Dedifferentiated amniotic fluid mesenchymal stem cell (primary cell): ENCODE results near the gene ZG16B.

Experiments used
- DNase-seq: peaks from one replicate; pipeline ENCODE4 v3.0.0-alpha.2; 2016; ENCODE audit errors: extremely low spot score

Gene ZG16B

GRCh38 chr16:2845116-2845515 is 15.0 kb downstream of the ZG16B start:
- DNase-seq: no peak

DNA sequence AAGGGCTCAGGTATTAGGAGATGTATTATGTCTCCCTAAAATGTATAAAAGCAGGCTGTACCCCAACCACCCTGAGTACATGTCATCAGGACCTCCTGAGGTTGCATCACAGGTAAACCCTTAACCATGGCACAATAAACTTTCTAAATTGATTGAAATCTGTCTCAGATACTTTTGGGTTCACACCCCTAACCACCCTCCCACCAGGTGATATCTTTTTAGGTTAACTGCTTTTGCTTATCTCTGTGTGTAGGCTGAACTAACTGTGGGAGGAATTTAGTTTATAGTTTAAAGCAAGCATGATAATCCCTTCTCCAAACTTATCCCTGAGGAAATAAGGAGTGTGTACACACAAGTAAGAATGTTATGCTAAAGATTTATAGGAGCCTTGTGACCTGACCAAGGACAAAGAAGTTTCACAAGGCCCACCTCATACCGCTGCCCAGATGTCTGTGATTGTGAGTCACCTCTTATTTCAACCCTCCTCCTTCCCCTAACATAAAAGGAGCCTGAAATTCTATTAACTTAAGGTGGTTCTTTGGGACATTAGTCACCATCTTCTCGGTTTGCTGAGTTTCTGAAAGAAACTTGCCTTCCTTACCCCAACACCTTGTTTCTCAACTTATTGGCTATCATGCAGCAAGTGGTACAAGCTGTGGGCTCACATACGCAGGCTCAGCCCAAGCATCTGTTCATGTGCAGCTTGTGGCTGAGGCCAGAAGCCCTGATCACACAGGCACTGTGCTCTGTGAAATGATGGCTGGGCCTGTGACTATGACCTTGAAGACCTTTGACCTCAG is 16.6 kb downstream of the ZG16B start:
- DNase-seq: no peak

GRCh38 chr16:2848933-2849725 is 19.0 kb downstream of the ZG16B start:
- no peak for DNase-seq

DNA sequence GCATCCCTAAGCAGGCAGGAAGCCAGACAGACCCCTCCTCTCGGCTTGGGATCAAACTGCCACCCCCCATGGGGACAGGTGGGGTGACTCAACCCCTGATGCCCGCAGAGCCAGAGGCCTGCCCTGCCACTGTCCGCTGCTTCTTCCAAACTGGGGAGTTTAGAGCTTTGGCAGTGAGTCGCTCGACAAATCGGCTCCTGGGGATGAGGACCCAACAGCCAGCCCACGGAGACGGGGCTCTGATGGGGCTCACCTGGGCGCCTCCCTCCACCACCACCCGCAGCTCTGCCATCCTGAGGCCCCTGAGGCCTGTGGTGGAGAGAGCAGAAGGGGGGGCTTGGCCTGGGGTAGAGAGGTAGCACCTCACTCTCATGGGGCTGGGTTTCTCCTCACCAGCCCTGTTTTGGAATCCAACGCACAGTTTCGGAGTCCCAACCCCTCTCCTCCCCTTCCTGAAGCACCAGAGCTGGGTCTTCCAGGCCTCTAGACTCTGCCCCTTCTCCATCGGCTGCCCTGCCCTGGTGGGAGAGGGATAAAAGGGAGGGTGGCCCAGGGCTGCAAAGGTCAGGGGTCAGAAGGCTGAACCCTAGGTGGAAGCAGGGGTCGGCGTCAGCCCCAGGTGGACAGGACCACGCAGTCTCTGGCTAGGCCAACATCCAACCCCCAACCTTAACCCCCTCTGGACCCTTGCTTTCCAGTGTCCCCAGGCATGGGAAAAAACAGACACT is 22.1 kb downstream of the ZG16B start:
- DNase-seq: no peak

GRCh38 chr16:2852731-2853507 is 22.8 kb downstream of the ZG16B start:
- DNase-seq: no peak

- no peak for DNase-seq
Measured at GRCh38 chr16:2853531-2854073, 23.5 kb downstream of the ZG16B start.

GRCh38 chr16:2854700-2855309 is 24.7 kb downstream of the ZG16B start:
- no peak for DNase-seq

DNA sequence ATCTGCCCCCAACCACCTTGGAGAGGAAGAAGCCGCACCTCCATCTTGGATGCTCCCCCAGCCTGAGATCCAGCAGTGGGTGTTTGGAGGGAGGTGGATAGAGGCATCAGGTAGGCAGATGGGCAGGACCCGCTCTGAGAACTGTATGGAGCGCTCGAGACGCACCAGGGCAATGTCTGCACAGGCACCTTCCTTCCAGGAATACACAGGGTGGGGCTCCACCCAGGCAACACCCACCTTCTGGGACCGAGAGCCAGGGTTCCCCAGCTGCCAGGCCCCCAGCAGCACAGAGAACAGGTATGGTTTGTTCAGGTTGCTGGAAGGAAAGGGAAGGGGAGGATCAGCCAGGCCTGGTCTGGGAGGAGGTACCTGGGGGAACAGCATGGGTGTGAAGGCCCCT is 25.4 kb downstream of the ZG16B start:
- no peak for DNase-seq

DNA sequence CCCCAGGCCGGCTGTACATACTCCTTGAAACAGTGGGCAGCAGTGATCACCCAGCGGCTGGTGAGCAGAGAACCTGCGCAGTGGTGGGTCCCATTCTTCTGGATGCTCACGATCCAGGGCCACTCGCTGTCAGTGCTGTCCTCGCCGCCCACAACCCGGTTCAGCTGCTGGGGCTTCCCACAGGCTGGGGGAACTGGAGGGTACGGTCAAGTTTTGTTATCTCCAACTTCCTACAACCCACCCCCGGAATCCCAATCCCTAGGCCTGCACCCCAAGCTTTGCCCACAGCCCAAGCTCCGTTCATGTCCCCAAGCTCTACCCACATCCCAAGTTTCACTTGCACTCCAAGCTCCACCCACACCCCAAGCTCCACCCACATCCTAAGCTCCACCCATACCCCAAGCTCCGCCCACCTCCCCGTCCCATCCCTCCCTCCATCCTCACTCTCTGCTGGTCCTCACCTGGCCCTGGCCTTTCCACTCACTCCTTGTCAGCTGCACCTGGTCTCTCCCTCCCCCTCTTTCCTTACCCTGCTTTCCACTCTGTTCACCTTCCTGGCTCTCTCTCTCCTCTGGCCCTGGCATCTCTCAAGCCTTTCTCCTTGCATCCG is 26.1 kb downstream of the ZG16B start:
- DNase-seq: no peak

DNA sequence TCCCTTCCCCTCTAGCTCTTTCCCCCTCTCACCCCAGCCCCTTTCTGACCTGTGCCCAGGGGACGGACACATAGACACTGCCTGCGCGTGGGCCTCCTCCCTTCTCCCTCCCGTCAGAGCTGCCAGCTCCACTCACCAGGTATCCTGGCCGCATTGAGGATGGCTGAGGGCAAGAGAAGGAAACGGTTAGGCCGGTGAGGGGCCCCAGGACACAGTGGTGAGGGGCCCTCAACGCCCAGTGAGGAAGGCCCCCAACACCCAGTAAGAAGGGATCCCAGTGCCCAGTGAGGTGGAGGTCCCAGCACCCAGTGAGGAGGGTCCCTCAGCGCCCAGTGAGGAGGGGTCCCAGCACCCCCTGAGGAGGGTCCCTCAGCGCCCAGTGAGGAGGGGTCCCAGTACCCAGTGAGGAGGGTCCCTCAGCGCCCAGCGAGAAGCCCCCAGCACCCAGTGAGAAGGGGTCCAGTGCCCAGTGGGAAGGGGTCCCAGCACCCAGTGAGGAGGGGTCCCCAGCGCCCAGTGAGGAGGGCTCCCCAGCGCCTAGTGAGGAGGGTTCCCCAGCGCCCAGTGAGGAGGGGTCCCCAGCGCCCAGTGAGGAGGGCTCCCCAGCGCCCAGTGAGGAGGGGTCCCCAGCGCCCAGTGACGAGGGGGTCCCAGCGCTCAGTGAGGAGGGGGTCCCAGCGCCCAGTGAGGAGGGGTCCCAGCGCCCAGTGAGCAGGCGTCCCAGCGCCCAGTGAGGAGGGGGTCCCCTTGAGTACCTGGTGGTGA is 26.8 kb downstream of the ZG16B start:
- no peak for DNase-seq

GRCh38 chr16:2857451-2858244 is 27.5 kb downstream of the ZG16B start, which contains the start of gene PRSS22:
TSS of gene PRSS22 (minus strand) at chr16:2858170. CDS start at chr16:2858104, 66 bp downstream.
- DNase-seq: no peak

DNA sequence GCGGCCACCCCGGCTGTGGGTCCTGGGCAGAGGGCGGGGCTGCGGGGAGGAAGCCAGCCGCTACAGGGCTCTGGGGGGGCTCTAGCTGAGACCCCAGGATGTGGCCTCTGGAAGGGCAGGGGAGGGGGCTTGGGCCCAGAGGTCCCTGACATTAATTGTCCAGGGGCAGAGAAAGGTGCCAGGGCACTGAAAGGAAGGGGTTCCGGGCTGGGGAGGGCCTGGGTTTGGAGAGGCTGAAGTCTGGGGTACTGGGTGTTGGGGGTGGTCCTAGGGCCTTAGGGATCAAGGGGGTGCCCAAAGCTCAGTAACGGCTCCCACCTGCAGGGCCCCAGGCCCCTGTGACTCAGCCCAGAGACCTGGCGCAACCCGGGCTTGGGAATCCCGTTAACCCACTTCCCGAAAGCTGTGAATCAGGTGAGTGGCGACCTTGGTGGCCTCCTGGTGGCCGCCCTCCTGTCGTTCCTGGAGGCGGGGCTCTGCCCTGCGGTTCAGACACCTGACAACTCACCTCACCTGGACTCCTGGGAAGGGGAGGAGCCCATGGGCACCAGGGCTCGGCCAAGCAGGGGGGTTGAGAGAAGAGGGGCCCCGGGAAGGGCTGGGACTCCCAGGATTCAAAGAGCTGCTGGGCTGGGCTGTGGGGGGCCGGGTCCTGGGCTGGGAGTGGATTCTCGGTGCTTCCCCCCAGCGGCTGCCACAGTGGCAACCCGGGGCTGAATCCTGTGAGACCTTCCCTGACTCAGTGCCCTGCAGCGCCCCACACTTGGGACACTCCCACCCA is 28.3 kb downstream of the ZG16B start:
- no peak for DNase-seq

DNA sequence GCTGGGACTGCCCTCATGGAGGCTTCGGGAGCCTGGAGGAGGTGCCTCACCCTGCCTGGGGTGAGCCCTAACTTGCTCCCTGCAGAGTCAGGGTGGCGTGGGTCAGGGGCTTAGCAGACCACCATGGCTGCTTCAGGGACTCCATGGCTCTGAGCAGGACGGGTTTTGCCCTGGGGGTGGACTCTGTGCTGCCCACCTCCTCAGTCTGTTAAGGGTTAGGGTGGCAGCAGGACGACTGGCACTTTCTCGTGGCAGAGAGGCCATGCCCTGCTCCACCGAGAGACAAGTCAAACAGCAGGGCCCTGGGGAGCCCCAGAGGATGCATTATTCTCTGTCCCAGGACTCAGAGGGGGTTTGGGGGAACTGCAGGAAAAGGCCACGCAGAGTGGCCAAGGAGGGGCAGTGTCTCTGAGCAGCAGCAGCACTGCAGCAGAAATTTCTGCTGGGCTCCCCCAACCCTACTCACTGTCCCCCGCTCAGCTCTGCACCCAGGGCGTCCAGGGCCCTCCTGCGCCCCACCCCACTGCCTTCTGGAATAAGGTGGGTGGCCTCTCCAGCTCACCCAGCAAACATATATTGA is 29.7 kb downstream of the ZG16B start:
- no peak for DNase-seq

- no peak for DNase-seq
Measured at GRCh38 chr16:2860826-2861567, 30.9 kb downstream of the ZG16B start.

DNA sequence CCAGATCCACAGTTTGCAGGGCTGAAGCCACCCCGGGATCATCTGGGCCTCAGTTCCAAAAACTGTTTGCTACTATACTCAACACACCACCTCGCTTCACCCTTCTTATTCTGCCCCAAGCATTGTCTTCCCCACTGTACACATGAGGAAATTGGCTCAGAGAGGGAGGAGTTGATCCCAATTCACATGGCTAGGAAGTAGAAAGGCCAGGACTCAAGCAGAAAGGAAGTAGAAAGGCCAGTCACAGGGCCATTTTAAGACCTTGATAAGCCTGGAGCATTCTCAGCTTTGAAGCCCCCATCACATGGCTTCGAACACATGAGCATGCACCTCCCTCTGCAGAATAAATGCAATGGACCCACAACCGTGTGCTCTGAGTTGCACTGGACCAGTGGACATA is 35.5 kb downstream of the ZG16B start:
- no peak for DNase-seq

- no peak for DNase-seq
Measured at GRCh38 chr16:2866431-2866830, 36.3 kb downstream of the ZG16B start.

DNA sequence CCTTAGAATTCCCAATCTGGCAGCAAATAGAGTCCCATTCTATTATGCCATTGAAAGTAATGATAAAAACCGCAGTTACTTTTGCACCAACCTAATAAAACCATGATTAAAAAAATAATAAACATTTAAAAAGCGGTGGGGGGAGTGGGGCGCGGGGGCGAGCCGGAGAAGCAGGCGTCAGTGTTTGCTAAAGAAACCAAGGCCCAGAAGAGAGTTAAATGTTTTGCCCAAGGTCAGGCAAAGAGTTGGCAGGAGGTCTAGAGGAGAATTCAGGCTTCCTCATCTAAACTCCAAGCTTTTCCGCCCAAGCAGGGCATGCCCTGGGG is 37.5 kb downstream of the ZG16B start:
- no peak for DNase-seq
